ENCODE data around the gene ITGAL. TPM values are rescaled to one million over a fixed set of nuclear protein-coding genes. Genes with fewer than 3 reads are reported as not detected.

The ITGAL gene
- total and polyA plus RNA-seq, 2 donors (not counting 3 experiments of a cell fraction or from before 2014, with no cell fraction given): not detected

GRCh38 chr16:30530163-30531037, 57.9 kb downstream of the ITGAL start:
- CTCF ChIA-PET: interaction anchor here (2.3 kb wide), 1 partner anchor 101 kb away, joined by 8 read pairs; the partner anchor contains the start of gene DCTPP1
- no peaks in the 10 kb centered on the region for H3K9me1 ChIP-seq (replicated peaks; ENCODE audit: control insufficient read depth, extremely low read depth, insufficient read depth, low read length)
- peaks cover 0 to 2% of the 10 kb centered on the region in 2 experiments for H3K36me3 ChIP-seq (ENCODE audit: control insufficient read depth in 2 of 2, extremely low read depth in 1 of 2, insufficient read depth in 2 of 2, low read length in 2 of 2)
- intact Hi-C loops (cut with micrococcal nuclease) (no loop called here), dilution Hi-C loops (cut with MboI; ENCODE audit: extremely low pct_ligation_motif_present, low sequenced_read_pairs) (no loop called here)
- FAIRE-seq: peak; percentile 40
- peaks cover 13% of the 10 kb centered on the region for H3K4me1 ChIP-seq (ENCODE audit: control insufficient read depth, extremely low read depth, insufficient read depth, low read length)
- H3K4me3 ChIP-seq (replicated peaks in 1 of 3; ENCODE audit: insufficient read depth in 1 of 3, low read depth in 1 of 3, low read length in 3 of 3): no peak overlapping the region
- no peaks in the 10 kb centered on the region for H4K20me1 ChIP-seq (replicated peaks; ENCODE audit: control insufficient read depth, extremely low read depth, insufficient read depth, low read length)
- POLR2A ChIA-PET: no interaction called here
- no peaks in the 10 kb centered on the region for H3K27me3 ChIP-seq (ENCODE audit: control insufficient read depth in 2 of 2, insufficient read depth in 2 of 2, low read length in 2 of 2)
- H3K4me2 ChIP-seq (ENCODE audit: insufficient read depth, low read length): no peak overlapping the region
- no peak overlapping the region for H2AFZ ChIP-seq (ENCODE audit: low read depth, low read length)
- no peak for DNase-seq (ENCODE audit: low read depth, low spot score)
- no peak overlapping the region for H3K9ac ChIP-seq (replicated peaks; ENCODE audit: extremely low read depth, insufficient read depth, low read length)
- BruUV-seq (replicated peaks): no TSS peak
- H3K27ac ChIP-seq (ENCODE audit: insufficient read depth, low read depth, low read length): no peak overlapping the region
- TF ChIP-seq, protein P1, sequence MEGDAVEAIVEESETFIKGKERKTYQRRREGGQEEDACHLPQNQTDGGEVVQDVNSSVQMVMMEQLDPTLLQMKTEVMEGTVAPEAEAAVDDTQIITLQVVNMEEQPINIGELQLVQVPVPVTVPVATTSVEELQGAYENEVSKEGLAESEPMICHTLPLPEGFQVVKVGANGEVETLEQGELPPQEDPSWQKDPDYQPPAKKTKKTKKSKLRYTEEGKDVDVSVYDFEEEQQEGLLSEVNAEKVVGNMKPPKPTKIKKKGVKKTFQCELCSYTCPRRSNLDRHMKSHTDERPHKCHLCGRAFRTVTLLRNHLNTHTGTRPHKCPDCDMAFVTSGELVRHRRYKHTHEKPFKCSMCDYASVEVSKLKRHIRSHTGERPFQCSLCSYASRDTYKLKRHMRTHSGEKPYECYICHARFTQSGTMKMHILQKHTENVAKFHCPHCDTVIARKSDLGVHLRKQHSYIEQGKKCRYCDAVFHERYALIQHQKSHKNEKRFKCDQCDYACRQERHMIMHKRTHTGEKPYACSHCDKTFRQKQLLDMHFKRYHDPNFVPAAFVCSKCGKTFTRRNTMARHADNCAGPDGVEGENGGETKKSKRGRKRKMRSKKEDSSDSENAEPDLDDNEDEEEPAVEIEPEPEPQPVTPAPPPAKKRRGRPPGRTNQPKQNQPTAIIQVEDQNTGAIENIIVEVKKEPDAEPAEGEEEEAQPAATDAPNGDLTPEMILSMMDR (IDR thresholded peaks at IDR 0.05; ENCODE audit: extremely low read depth in 1 of 2, insufficient read depth in 1 of 2, low read depth in 1 of 2, low read length in 2 of 2): no peak
- TF ChIP-seq JUN (IDR thresholded peaks at IDR 0.05; ENCODE audit: borderline replicate concordance, insufficient read depth, insufficient read length, low read depth) (no peak), MYC (IDR thresholded peaks at IDR 0.05; ENCODE audit: low read depth, low read length) (no peak), EZH2 (IDR thresholded peaks at IDR 0.05; ENCODE audit: borderline replicate concordance, low read depth, low read length, severe bottlenecking) (no peak), FOS (IDR thresholded peaks at IDR 0.05; ENCODE audit: borderline replicate concordance, insufficient read depth, low read length) (no peak), POLR2AphosphoS5 (IDR thresholded peaks at IDR 0.05; ENCODE audit: insufficient read depth, low read depth, low read length) (no peak), GATA2 (IDR thresholded peaks at IDR 0.05; ENCODE audit: insufficient read depth, insufficient read length, low read depth, low read length) (no peak)
- TF ChIP-seq, protein P2, sequence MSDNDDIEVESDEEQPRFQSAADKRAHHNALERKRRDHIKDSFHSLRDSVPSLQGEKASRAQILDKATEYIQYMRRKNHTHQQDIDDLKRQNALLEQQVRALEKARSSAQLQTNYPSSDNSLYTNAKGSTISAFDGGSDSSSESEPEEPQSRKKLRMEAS (IDR thresholded peaks at IDR 0.05; ENCODE audit: insufficient read depth, insufficient read length): no peak
- peaks cover 2% of the 10 kb centered on the region for H3K79me2 ChIP-seq (ENCODE audit: control insufficient read depth, insufficient read depth, low read length)
- H3K9me3 ChIP-seq (replicated peaks; ENCODE audit: control insufficient read depth, insufficient read depth, low read length): no peaks in the 10 kb centered on the region

Data from endothelial cell of umbilical vein (primary cell).